Measurements from ENCODE around the gene OR13C9. TPM values are rescaled to one million over a fixed set of nuclear protein-coding genes. Genes with fewer than 3 reads are reported as not detected.

Gene OR13C9
- total and polyA plus RNA-seq, 9 of the 15 experiments (the other 6 are each of a cell fraction or from before 2014, with no cell fraction given) = not detected

DNA sequence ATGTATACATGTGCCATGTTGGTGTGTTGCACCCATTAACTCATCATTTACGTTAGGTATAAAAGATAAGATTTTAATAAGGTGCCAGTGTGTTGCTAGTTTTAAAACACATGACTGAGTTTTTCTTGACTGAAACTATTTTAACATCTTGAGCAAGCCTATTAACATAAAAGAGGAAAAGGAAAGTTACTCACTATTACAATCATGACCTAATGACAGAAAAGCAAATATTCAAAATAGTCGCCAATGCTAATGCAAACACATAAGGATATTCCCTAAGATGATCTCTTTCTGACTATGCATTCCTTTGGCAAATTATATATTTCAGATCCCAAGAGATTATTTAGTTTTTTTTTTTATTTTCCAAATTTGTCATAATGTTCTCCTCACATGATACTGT, 6.8 kb downstream of the OR13C9 start:
- WGBS (ENCODE audit: insufficient coverage, low coverage, missing lambda C conversion rate) = 5% methylated on average over 2 of the region's 2 CpGs
- no peaks in the 10 kb centered on the region for H3K27me3 ChIP-seq (ENCODE audit: control insufficient read depth in 2 of 2, insufficient read depth in 2 of 2, low read length in 2 of 2)
- FAIRE-seq (no peak), ATAC-seq (no peak), DNase-seq (ENCODE audit: extremely low read depth in 1 of 4, low spot score in 3 of 4) (no peak)
- H3K4me3 ChIP-seq = no peak overlapping the region
- TF ChIP-seq, protein P1, sequence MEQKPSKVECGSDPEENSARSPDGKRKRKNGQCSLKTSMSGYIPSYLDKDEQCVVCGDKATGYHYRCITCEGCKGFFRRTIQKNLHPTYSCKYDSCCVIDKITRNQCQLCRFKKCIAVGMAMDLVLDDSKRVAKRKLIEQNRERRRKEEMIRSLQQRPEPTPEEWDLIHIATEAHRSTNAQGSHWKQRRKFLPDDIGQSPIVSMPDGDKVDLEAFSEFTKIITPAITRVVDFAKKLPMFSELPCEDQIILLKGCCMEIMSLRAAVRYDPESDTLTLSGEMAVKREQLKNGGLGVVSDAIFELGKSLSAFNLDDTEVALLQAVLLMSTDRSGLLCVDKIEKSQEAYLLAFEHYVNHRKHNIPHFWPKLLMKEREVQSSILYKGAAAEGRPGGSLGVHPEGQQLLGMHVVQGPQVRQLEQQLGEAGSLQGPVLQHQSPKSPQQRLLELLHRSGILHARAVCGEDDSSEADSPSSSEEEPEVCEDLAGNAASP (IDR thresholded peaks at IDR 0.05) = no peak
- no peak for TF ChIP-seq NRF1 (conservative IDR thresholded peaks at IDR 0.05 in 1 of 2, IDR thresholded peaks at IDR 0.05 in 1 of 2)
- TF ChIP-seq, protein P2, sequence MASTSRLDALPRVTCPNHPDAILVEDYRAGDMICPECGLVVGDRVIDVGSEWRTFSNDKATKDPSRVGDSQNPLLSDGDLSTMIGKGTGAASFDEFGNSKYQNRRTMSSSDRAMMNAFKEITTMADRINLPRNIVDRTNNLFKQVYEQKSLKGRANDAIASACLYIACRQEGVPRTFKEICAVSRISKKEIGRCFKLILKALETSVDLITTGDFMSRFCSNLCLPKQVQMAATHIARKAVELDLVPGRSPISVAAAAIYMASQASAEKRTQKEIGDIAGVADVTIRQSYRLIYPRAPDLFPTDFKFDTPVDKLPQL (IDR thresholded peaks at IDR 0.05; ENCODE audit: extremely low read depth, insufficient read length) = no peak
- TF ChIP-seq ETV1 (tag; conservative IDR thresholded peaks at IDR 0.05; ENCODE audit: low read depth) = no peak
- TF ChIP-seq ETV5 (CRISPR knock-in tag; IDR thresholded peaks at IDR 0.05; ENCODE audit: low read depth) = no peak
- no peaks in the 10 kb centered on the region for H3K4me1 ChIP-seq (replicated peaks in 1 of 2; ENCODE audit: control insufficient read depth in 2 of 2, insufficient read depth in 2 of 2, low read length in 2 of 2)
- H3K79me2 ChIP-seq (ENCODE audit: control insufficient read depth, insufficient read depth, low read length) = no peaks in the 10 kb centered on the region
- H3K9me1 ChIP-seq (ENCODE audit: control insufficient read depth, insufficient read depth, low read length) = no peaks in the 10 kb centered on the region
- H4K20me1 ChIP-seq (replicated peaks; ENCODE audit: control insufficient read depth, insufficient read depth, low read length) = no peaks in the 10 kb centered on the region
- no peak overlapping the region for H3K27ac ChIP-seq (ENCODE audit: extremely low read depth, low read depth, low read length)
- in situ Hi-C loops (cut with MboI) = no loop called here
- no peaks in the 10 kb centered on the region for H3K9me3 ChIP-seq (replicated peaks; ENCODE audit: control insufficient read depth, insufficient read depth, low read depth, low read length)
- intact Hi-C loops (cut with micrococcal nuclease) = no loop called here
- ChIA-PET POLR2A (no interaction called here), CTCF (ENCODE audit: low intra/inter-chr PET ratio) (no interaction called here)
- no TSS peak for BruUV-seq (replicated peaks)
- no peak overlapping the region for H3K9ac ChIP-seq (ENCODE audit: insufficient read depth in 1 of 2, low read depth in 2 of 2, low read length in 2 of 2)
- no peak overlapping the region for H3K4me2 ChIP-seq (ENCODE audit: insufficient read depth, low read length)
- H3K36me3 ChIP-seq (ENCODE audit: control insufficient read depth, insufficient read depth, low read length) = no peaks in the 10 kb centered on the region
- H2AFZ ChIP-seq (ENCODE audit: low read depth, low read length) = no peak overlapping the region
